Measurements from ENCODE around the gene MT1E.

Gene MT1E

GRCh38 chr16:56633535-56633934 lies 8.0 kb downstream of the MT1E start:
- Mint-ChIP-seq H3K9me3 (no peaks in the 10 kb centered on the region), H3K27ac (ENCODE audit: low read depth) (no peak overlapping the region), H3K36me3 (ENCODE audit: insufficient read depth) (no peaks in the 10 kb centered on the region), H3K4me1 (peaks cover 21% of the 10 kb centered on the region), H3K27me3 (peaks cover 83% of the 10 kb centered on the region), H3K4me3 (no peak overlapping the region)
- DNase-seq (ENCODE audit: low spot score in 2 of 2), result no peak
- no peak for ATAC-seq (replicated peaks; ENCODE audit: extremely low read depth, poor library complexity, severe bottlenecking)

GRCh38 chr16:56634715-56635440 lies 9.3 kb downstream of the MT1E start:
- no peaks in the 10 kb centered on the region for H3K9me3 Mint-ChIP-seq
- DNase-seq (ENCODE audit: low spot score in 2 of 2) (no peak), ATAC-seq (replicated peaks; ENCODE audit: extremely low read depth, poor library complexity, severe bottlenecking) (no peak)
- H3K4me1 Mint-ChIP-seq, result peaks cover 21% of the 10 kb centered on the region
- peak overlapping the region; percentile 71 for H3K4me3 Mint-ChIP-seq
- peaks cover 97% of the 10 kb centered on the region for H3K27me3 Mint-ChIP-seq
- no peaks in the 10 kb centered on the region for H3K36me3 Mint-ChIP-seq (ENCODE audit: insufficient read depth)
- H3K27ac Mint-ChIP-seq (ENCODE audit: low read depth), result no peak overlapping the region

GRCh38 chr16:56635441-56635967 lies 9.9 kb downstream of the MT1E start:
- no peak for ATAC-seq (replicated peaks; ENCODE audit: extremely low read depth, poor library complexity, severe bottlenecking)
- Mint-ChIP-seq H3K4me3 (peak overlapping the region; percentile 71), H3K9me3 (no peaks in the 10 kb centered on the region), H3K36me3 (ENCODE audit: insufficient read depth) (no peaks in the 10 kb centered on the region), H3K27ac (ENCODE audit: low read depth) (no peak overlapping the region), H3K27me3 (peaks cover 100% of the 10 kb centered on the region), H3K4me1 (peaks cover 21% of the 10 kb centered on the region)
- no peak for DNase-seq (ENCODE audit: low spot score in 2 of 2)

- Mint-ChIP-seq H3K9me3 (no peaks in the 10 kb centered on the region), H3K4me3 (no peak overlapping the region), H3K36me3 (ENCODE audit: insufficient read depth) (no peaks in the 10 kb centered on the region), H3K27me3 (peaks cover 92% of the 10 kb centered on the region), H3K27ac (ENCODE audit: low read depth) (no peak overlapping the region), H3K4me1 (peaks cover 18% of the 10 kb centered on the region)
- no peak for DNase-seq (ENCODE audit: low spot score in 2 of 2)
- no peak for ATAC-seq (replicated peaks; ENCODE audit: extremely low read depth, poor library complexity, severe bottlenecking)
Measured at GRCh38 chr16:56636616-56637413, 11.2 kb downstream of the MT1E start.

- H3K36me3 Mint-ChIP-seq (ENCODE audit: insufficient read depth), result no peaks in the 10 kb centered on the region
- DNase-seq (ENCODE audit: low spot score in 2 of 2) (no peak), ATAC-seq (replicated peaks; ENCODE audit: extremely low read depth, poor library complexity, severe bottlenecking) (no peak)
- H3K27ac Mint-ChIP-seq (ENCODE audit: low read depth), result no peak within 1 kb of the TSS
- peak within 1 kb of the TSS; percentile 23 for H3K4me3 Mint-ChIP-seq
- no peaks in the 10 kb centered on the region for H3K9me3 Mint-ChIP-seq
- H3K27me3 Mint-ChIP-seq, result peaks cover 80% of the 10 kb centered on the region
- peaks cover 22% of the 10 kb centered on the region for H3K4me1 Mint-ChIP-seq
Measured at GRCh38 chr16:56637814-56638750, 12.5 kb downstream of the MT1E start, which contains the start of gene MT1A. MT1A (plus strand) TSS chr16:56638666; CDS start chr16:56638739, 73 bp downstream.

- no peak for ATAC-seq (replicated peaks; ENCODE audit: extremely low read depth, poor library complexity, severe bottlenecking)
- Mint-ChIP-seq H3K9me3 (no peaks in the 10 kb centered on the region), H3K27me3 (peaks cover 70% of the 10 kb centered on the region), H3K27ac (ENCODE audit: low read depth) (no peak overlapping the region), H3K4me3 (no peak overlapping the region), H3K36me3 (ENCODE audit: insufficient read depth) (no peaks in the 10 kb centered on the region), H3K4me1 (peaks cover 31% of the 10 kb centered on the region)
- DNase-seq (ENCODE audit: low spot score in 2 of 2), result no peak
Measured at GRCh38 chr16:56639045-56639444, 13.5 kb downstream of the MT1E start.

- DNase-seq (ENCODE audit: low spot score in 2 of 2) (no peak), ATAC-seq (replicated peaks; ENCODE audit: extremely low read depth, poor library complexity, severe bottlenecking) (no peak)
- Mint-ChIP-seq H3K36me3 (ENCODE audit: insufficient read depth) (no peaks in the 10 kb centered on the region), H3K27ac (ENCODE audit: low read depth) (no peak overlapping the region), H3K9me3 (no peaks in the 10 kb centered on the region), H3K4me3 (no peak overlapping the region), H3K27me3 (peaks cover 60% of the 10 kb centered on the region), H3K4me1 (peaks cover 30% of the 10 kb centered on the region)
Measured at GRCh38 chr16:56640076-56640475, 14.5 kb downstream of the MT1E start.

- Mint-ChIP-seq H3K36me3 (ENCODE audit: insufficient read depth) (no peaks in the 10 kb centered on the region), H3K27me3 (peaks cover 49% of the 10 kb centered on the region), H3K9me3 (no peaks in the 10 kb centered on the region), H3K4me1 (peaks cover 28% of the 10 kb centered on the region), H3K4me3 (no peak overlapping the region), H3K27ac (ENCODE audit: low read depth) (no peak overlapping the region)
- DNase-seq (ENCODE audit: low spot score in 2 of 2) (no peak), ATAC-seq (replicated peaks; ENCODE audit: extremely low read depth, poor library complexity, severe bottlenecking) (no peak)
Measured at GRCh38 chr16:56641166-56641565, 15.6 kb downstream of the MT1E start.

GRCh38 chr16:56643080-56643778 lies 17.6 kb downstream of the MT1E start:
- Mint-ChIP-seq H3K4me1 (peaks cover 19% of the 10 kb centered on the region), H3K27me3 (peaks cover 28% of the 10 kb centered on the region), H3K4me3 (peak overlapping the region; percentile 73), H3K27ac (ENCODE audit: low read depth) (peak overlapping the region; percentile 69), H3K9me3 (no peaks in the 10 kb centered on the region), H3K36me3 (ENCODE audit: insufficient read depth) (no peaks in the 10 kb centered on the region)
- DNase-seq (ENCODE audit: low spot score in 2 of 2) (peak; percentile 53 to 65), ATAC-seq (replicated peaks; ENCODE audit: extremely low read depth, poor library complexity, severe bottlenecking) (peak; percentile 100)

- no peak for DNase-seq (ENCODE audit: low spot score in 2 of 2)
- H3K4me3 Mint-ChIP-seq, result peak overlapping the region; percentile 73
- H3K27ac Mint-ChIP-seq (ENCODE audit: low read depth), result peak overlapping the region; percentile 69
- no peak for ATAC-seq (replicated peaks; ENCODE audit: extremely low read depth, poor library complexity, severe bottlenecking)
- H3K4me1 Mint-ChIP-seq, result peaks cover 19% of the 10 kb centered on the region
- H3K36me3 Mint-ChIP-seq (ENCODE audit: insufficient read depth), result no peaks in the 10 kb centered on the region
- H3K27me3 Mint-ChIP-seq, result peaks cover 22% of the 10 kb centered on the region
- no peaks in the 10 kb centered on the region for H3K9me3 Mint-ChIP-seq
Measured at GRCh38 chr16:56643833-56644232, 18.3 kb downstream of the MT1E start.

GRCh38 chr16:56645311-56645710 lies 19.7 kb downstream of the MT1E start:
- Mint-ChIP-seq H3K36me3 (ENCODE audit: insufficient read depth) (no peaks in the 10 kb centered on the region), H3K4me1 (peaks cover 19% of the 10 kb centered on the region), H3K4me3 (no peak overlapping the region), H3K9me3 (no peaks in the 10 kb centered on the region), H3K27ac (ENCODE audit: low read depth) (no peak overlapping the region), H3K27me3 (peaks cover 7% of the 10 kb centered on the region)
- DNase-seq (ENCODE audit: low spot score in 2 of 2) (no peak), ATAC-seq (replicated peaks; ENCODE audit: extremely low read depth, poor library complexity, severe bottlenecking) (no peak)

All from central memory CD8-positive, alpha-beta T cell (primary cell).